B cell (primary cell): ENCODE results near the gene YY1.

ENCODE experiments used
- CTCF ChIP-seq: fragments of 200-600 bp; IDR thresholded peaks from one replicate; pipeline ENCODE4 v1.8.0; 2022; ENCODE audit warnings: antibody characterized with exemption, mild to moderate bottlenecking
- EZH2 ChIP-seq: IDR thresholded peaks from 2 replicates; pipeline ENCODE4 v1.6.1; 2012; ENCODE audit warnings: borderline replicate concordance, low read depth, mild to moderate bottlenecking, moderate library complexity, low read length; ENCODE audit not compliant: insufficient read depth, poor library complexity, severe bottlenecking

- TF ChIP-seq CTCF (no peak), EZH2 (no peak)
Observed at GRCh38 chr14:100297320-100298300, 58.7 kb downstream of the YY1 start.
